HG02852 (cell line): Measurements from ENCODE around the gene FRS2.

Experiments used
- ATAC-seq: cut with Tn5 transposase; IDR thresholded peaks from one replicate; pipeline ENCODE4 v1.9.1; 2021; ENCODE audit warnings: mild to moderate bottlenecking, moderate library complexity; ENCODE audit not compliant: unreplicated experiment

The FRS2 gene

DNA sequence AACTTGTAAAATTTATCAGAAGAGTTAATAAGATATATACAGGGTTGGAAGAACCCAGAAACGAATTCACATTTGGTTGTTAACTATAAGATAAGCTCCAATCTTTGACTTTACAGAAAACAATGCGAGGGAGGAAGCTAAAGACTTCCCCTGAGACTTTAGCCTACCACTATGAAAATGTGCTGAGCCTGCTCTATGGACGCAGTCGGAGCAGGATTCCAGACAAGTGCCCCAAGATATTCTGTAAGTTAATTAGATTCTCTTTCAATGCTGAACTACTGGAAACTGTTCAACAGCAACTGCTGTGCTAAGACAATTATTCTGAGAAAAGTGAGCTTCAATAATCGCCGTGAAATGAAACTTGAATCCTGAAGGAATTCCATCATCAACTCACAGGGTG is 148.9 kb downstream of the FRS2 start:
- no peak for ATAC-seq

GRCh38 chr12:69620077-69620476 is 149.9 kb downstream of the FRS2 start:
- no peak for ATAC-seq

- no peak for ATAC-seq
These were observed 150.7 kb downstream of the FRS2 start for GRCh38 chr12:69620921-69621320.

DNA sequence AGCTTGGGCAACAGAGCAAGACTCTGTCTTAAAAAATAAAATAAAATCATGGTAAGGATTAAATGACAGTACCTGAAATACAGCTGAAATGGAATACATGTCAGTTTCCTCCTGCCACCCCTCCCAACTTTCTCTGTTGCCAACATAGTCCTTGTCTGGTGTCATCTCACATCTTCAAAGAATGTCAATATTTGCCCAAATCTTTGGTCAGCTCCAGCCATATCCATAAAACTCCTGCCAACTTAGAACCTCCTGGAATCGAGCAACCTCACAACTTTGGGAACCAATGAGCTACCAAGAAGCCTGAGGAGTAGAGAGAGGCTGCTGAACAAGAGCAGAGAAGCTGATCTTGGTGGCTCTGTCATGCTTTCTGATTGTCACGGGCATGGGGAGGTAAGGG is 151.4 kb downstream of the FRS2 start:
- ATAC-seq, result no peak

GRCh38 chr12:69623970-69624369 is 153.8 kb downstream of the FRS2 start:
- ATAC-seq, result no peak

- no peak for ATAC-seq
These were observed 157.3 kb downstream of the FRS2 start for GRCh38 chr12:69627501-69627900.
